Esophagus squamous epithelium (tissue), 4 donors: ENCODE measurements around the gene SLC6A19.

Experiments
- POLR2A ChIP-seq, 4 donors: fragments of 450-650 bp; IDR thresholded peaks; one replicate each; pipeline ENCODE4 v1.6.1; 2017; ENCODE audit warnings: antibody characterized with exemption in 4 of 4, mild to moderate bottlenecking in 4 of 4, moderate library complexity in 3 of 4
- TF ChIP-seq, protein P1 (sequence below), 6 experiments: fragments of 450-650 bp in 4 of 6; fragments of 200-600 bp in 2 of 6; sonication (generic) in 2 of 6; IDR thresholded peaks; one replicate each; pipeline ENCODE4 v1.5.1; 2016 to 2019; ENCODE audit warnings: antibody characterized with exemption in 6 of 6, mild to moderate bottlenecking in 4 of 6, moderate library complexity in 4 of 6

DNA sequence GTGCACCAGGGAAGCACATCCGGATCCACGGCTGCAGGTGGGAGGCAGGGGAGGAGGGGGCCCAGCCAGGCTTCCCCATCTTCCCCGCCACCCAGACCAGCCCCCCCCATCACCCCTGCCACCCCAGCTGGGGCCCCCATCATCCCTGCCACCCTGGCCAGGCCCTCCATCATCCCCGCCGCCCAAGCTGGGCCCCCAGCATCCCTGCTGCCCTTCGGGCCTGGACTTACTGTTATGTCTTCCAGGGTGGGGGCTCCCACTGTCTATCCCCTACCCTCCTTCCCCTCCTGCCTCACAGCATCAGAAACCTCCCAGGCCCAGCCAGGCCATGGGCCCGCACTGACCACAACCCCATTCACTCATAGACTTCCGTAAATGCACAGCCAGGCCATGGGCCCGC lies 51.3 kb downstream of the SLC6A19 start:
- TF ChIP-seq, protein P1, sequence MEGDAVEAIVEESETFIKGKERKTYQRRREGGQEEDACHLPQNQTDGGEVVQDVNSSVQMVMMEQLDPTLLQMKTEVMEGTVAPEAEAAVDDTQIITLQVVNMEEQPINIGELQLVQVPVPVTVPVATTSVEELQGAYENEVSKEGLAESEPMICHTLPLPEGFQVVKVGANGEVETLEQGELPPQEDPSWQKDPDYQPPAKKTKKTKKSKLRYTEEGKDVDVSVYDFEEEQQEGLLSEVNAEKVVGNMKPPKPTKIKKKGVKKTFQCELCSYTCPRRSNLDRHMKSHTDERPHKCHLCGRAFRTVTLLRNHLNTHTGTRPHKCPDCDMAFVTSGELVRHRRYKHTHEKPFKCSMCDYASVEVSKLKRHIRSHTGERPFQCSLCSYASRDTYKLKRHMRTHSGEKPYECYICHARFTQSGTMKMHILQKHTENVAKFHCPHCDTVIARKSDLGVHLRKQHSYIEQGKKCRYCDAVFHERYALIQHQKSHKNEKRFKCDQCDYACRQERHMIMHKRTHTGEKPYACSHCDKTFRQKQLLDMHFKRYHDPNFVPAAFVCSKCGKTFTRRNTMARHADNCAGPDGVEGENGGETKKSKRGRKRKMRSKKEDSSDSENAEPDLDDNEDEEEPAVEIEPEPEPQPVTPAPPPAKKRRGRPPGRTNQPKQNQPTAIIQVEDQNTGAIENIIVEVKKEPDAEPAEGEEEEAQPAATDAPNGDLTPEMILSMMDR (IDR thresholded peaks at IDR 0.05) = no peak
- no peak for TF ChIP-seq POLR2A (IDR thresholded peaks at IDR 0.05)
